A549 treated with CpdA at 1 μM for 4 hours (cell line): Measurements from ENCODE around the gene MCM5. TPM values are rescaled to one million over a fixed set of nuclear protein-coding genes. Genes with fewer than 3 reads are reported as not detected.

Source experiments
- total RNA-seq: library from RNA; stranded (reverse); fragments of 200-300 nt; extraction: Qiagen RNA extraction; gene quantifications from 5 replicates; pipeline ENCODE4 v1.2.3, GENCODE V29; 2022; ENCODE audit warnings: low read depth

MCM5 gene
- 65.9 to 104 TPM (median 75.8 TPM) in 5 replicates for total RNA-seq

DNA sequence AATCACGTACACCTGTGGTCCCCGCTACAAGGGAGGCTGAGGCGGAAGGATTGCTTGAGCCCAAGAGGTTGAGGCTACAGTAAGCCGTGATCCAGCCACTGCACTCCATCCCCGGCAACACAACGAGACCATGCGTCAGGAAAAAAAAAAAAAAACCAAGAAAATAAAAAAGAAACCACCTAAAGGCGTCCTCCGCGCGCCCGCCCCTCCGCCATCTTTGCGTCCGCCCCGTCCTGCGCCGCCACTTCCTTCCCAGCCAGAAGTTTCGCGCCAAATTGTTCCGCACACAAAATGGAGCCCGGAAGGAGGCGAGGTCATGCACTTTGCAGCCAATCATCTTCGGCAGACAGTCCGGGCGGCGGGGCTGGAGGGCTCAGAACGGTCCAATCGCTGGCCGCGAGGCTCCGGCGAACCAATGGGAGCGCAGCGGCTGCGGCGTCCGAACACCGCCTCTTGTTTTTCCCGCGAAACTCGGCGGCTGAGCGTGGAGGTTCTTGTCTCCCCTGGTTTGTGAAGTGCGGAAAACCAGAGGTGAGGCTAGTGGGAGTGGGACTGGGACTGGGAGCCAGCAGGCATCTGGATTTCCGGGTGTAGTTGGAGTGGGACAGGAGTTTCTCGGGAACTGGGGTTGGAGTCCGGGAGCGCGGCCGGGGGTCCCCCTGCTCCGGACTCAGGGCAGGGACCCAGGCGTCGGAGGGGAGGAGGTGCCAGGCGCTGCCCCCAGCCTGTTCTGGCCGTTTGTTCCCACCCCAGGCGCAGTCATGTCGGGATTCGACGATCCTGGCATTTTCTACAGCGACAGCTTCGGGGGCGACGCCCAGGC, at the start of gene MCM5:
Gene MCM5, plus strand, starts transcription at position 463 of the 823 bp plus-strand sequence. Its CDS starts 299 bp downstream, at position 762.

DNA sequence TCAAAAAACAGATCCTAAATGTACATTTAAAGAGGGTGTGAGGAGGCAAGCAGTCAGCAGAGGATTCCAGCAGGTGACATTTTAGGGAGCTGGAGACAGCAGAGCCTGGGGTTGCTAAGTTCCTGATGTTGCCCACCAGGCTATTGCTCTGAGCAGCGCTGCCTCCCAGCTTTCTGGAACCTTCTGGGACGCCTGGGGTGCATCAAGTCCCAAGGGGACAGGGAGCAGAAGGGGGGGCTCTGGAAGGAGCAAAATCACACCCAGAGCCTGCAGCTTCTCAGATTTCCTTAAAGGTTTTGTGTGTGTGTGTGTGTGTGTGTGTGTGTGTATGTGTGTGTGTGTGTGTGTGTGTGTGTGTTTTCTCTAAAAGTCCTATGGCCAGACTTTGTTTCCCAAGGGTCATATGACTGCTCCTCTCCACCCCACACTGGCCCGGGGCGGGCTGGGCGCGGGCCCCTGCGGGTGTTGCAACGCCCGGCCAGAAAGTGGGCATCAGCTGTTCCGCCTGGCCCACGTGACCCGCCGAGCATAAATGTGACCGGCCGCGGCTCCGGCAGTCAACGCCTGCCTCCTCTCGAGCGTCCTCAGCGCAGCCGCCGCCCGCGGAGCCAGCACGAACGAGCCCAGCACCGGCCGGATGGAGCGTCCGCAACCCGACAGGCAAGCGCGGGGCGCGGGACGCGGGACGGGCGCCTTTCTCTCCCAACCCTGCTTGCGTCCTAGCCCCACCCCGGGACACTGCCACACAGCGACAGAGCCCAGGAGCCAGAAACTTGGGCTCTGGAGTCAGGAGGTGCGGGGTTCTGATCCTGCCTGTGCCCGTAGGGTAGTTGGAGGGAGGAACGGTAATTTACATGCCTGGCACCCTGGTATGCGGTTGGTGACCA, 19.2 kb upstream of the MCM5 start, which contains the start of gene HMOX1:
Gene HMOX1, plus strand, starts transcription at position 560 of the 887 bp plus-strand sequence. Its CDS starts 78 bp downstream, at position 638.

Other genes with a start within 250 kb of the MCM5 start
- 9.8 to 20.6 TPM (median 11.9 TPM) in 5 replicates for gene HMGXB4, start 142.6 kb upstream of the MCM5 start, total RNA-seq
- 14.4 to 16.7 TPM (median 16.0 TPM) in 5 replicates for gene TOM1, start 100.2 kb upstream of the MCM5 start, total RNA-seq
- 591 to 973 TPM (median 747 TPM) in 5 replicates for gene HMOX1, start 19.0 kb upstream of the MCM5 start, total RNA-seq
- gene RASD2, start 140.7 kb downstream of the MCM5 start, total RNA-seq = 0.85 to 1.7 TPM (median 1.4 TPM) in 5 replicates
- 6.4 to 9.1 TPM (median 6.9 TPM) in 5 replicates for gene MB, start 217.2 kb downstream of the MCM5 start, total RNA-seq
- 1.8 to 2.8 TPM (median 2.1 TPM) in 5 replicates for gene APOL6, start 248.3 kb downstream of the MCM5 start, total RNA-seq